Ovary (tissue), 9 donors: ENCODE data around the gene COIL. TPM values are rescaled to one million over a fixed set of nuclear protein-coding genes. Genes with fewer than 3 reads are reported as not detected.
"Not testable (repeated sequence)": the region's sequence is repeated elsewhere in the genome, so short reads cannot be mapped to it uniquely, and the experiment has no call there.

ENCODE experiments used
- DNase-seq, 5 donors: peaks; one replicate each; pipeline ENCODE4 v3.0.0-alpha.2; 2019 to 2020
- H3K27ac ChIP-seq, 2 donors: fragments of 200-600 bp; one replicate each; pipeline versions ENCODE4 v1.5.1 to v1.8.0; 2019 to 2022
- H3K27me3 ChIP-seq: fragments of 200-600 bp; one replicate; pipeline ENCODE4 v1.8.0; 2022
- H3K36me3 ChIP-seq: fragments of 200-600 bp; sonication (generic); one replicate; pipeline ENCODE4 v1.5.1; 2019
- H3K4me1 ChIP-seq: one replicate; pipeline ENCODE4 v1.8.1; 2013; ENCODE audit warnings: mild to moderate bottlenecking, moderate library complexity; ENCODE audit not compliant: insufficient read depth
- H3K4me3 ChIP-seq: fragments of 200-600 bp; sonication (generic); one replicate; pipeline ENCODE4 v1.5.1; 2017
- H3K9me3 ChIP-seq, 2 donors: fragments of 200-600 bp in 1 of 2; sonication (generic) in 1 of 2; one replicate each; pipeline versions ENCODE4 v1.5.1 to v1.8.1; 2013 to 2019; ENCODE audit warnings: mild to moderate bottlenecking in 1 of 2, moderate library complexity in 1 of 2
- CTCF ChIP-seq, 3 donors: fragments of 450-650 bp in 2 of 3; fragments of 200-600 bp in 1 of 3; IDR thresholded peaks; one replicate each; pipeline versions ENCODE4 v1.5.1 to v1.8.0; 2016 to 2022; ENCODE audit warnings: antibody characterized with exemption in 3 of 3, mild to moderate bottlenecking in 1 of 3
- EP300 ChIP-seq: sonication (generic); formaldehyde crosslinking; IDR thresholded peaks from one replicate; pipeline ENCODE4 v1.6.1; 2017; ENCODE audit warnings: antibody characterized with exemption
- POLR2A ChIP-seq: fragments of 450-650 bp; IDR thresholded peaks from one replicate; pipeline ENCODE4 v1.6.1; 2017; ENCODE audit warnings: antibody characterized with exemption, mild to moderate bottlenecking, moderate library complexity
- WGBS, 3 donors: extraction: QIAGEN DNeasy Blood & Tissue Kit in 1 of 3; methylation state at CpG; one replicate each; pipeline versions ENCODE4 v1.1.5 to v1.1.7; 2013 to 2017; 5-methylcytosine and 5-hydroxymethylcytosine counted together
- intact Hi-C, 4 donors: fragments of 100-400 bp; cut with DNase I; formaldehyde crosslinking; loops; one replicate each; pipeline versions ENCODE4 v1.11.0 to v1.15.1; 2022 to 2023
- polyA plus RNA-seq, 2 donors: library from polyadenylated mRNA; stranded (reverse); fragments of 200-250 nt in 1 of 2; fragments of 350-450 nt in 1 of 2; fragmentation: Illumina TruSeq in 1 of 2; extraction: RNeasy Lipid Tissue Mini Kit (QIAGEN cat#74804) in 1 of 2; gene quantifications; one replicate each; pipeline ENCODE4 v1.2.3, GENCODE V29; 2013 to 2014
- total RNA-seq, 7 donors: library from RNA; depleted of rRNA in 2 of 7; stranded (reverse); fragments of >200 nt in 2 of 7; fragmentation: NEBNext Ultra II Directional in 3 of 7; extraction: Animal tissue kit (Norgen Biotek cat#: 25700) in 3 of 7; gene quantifications; one replicate each; pipeline versions ENCODE4 v1.1.0 to v1.2.4, GENCODE V29; 2016 to 2023
- donor health status: DM: no; HTN: no; CAD: no; lungs with moderate emphysema.
- donor health status: DM: no; HTN: no; CAD: no.
- donor health status: Bipolar disorder and iron deficiency.
- donor health status: DM: yes; HTN: yes; CAD: no.
- donor health status: DM: no; HTN: no; CAD: no.
- donor health status: DM: yes; HTN: yes; CAD: no.

Gene COIL
- total and polyA plus RNA-seq, 9 donors: 10.9 to 17.8 (median 12.9) TPM

GRCh38 chr17:56939869-56940484 lies 20.9 kb downstream of the COIL start:
- no peaks in the 10 kb centered on the region for H3K36me3 ChIP-seq
- WGBS, 3 donors: 53 to 57% (median 57%) methylated on average over 11 of the region's 11 CpGs

GRCh38 chr17:56938206-56938605 lies 22.6 kb downstream of the COIL start:
- H3K9me3 ChIP-seq, DNase-seq, H3K27ac ChIP-seq, H3K4me3 ChIP-seq, H3K27me3 ChIP-seq, H3K36me3 ChIP-seq, H3K4me1 ChIP-seq: not testable (repeated sequence)
- intact Hi-C loops: loop anchor here (5.0 to 10.0 kb wide), 4 partner anchors 63 to 1411 kb away; no protein-coding TSS in a partner anchor
- 85 to 86% (median 85%) methylated on average over 5 of the region's 5 CpGs for WGBS, 3 donors

More at GRCh38 chr17:56939869-56940484, 20.9 kb downstream of the COIL start:
- no peak for DNase-seq
- Histone ChIP-seq H3K4me1 (no peaks in the 10 kb centered on the region), H3K27ac (no peak overlapping the region), H3K27me3 (no peaks in the 10 kb centered on the region), H3K9me3 (no peaks in the 10 kb centered on the region), H3K4me3 (no peak overlapping the region)
- intact Hi-C loops: loop anchor here (5.0 to 10.0 kb wide), 5 partner anchors 65 to 1413 kb away; no protein-coding TSS in a partner anchor
- TF ChIP-seq CTCF (IDR thresholded peaks at IDR 0.05) (peak in 2 of 3 donors; percentile 38 to 43), EP300 (no peak)

- WGBS, 3 donors: 67 to 86% (median 70%) methylated on average over 2 of the region's 2 CpGs
- TF ChIP-seq EP300: no peak
- TF ChIP-seq POLR2A: no peak
- TF ChIP-seq CTCF (IDR thresholded peaks at IDR 0.05): no peak
- intact Hi-C loops: loop anchor here (5.0 to 10.0 kb wide), 4 partner anchors 63 to 1410 kb away; no protein-coding TSS in a partner anchor
- H3K9me3 ChIP-seq: no peaks in the 10 kb centered on the region
- DNase-seq: no peak
- H3K27ac ChIP-seq: no peak overlapping the region
- no peak overlapping the region for H3K4me3 ChIP-seq
- H3K36me3 ChIP-seq: no peaks in the 10 kb centered on the region
- H3K27me3 ChIP-seq: no peaks in the 10 kb centered on the region
- H3K4me1 ChIP-seq: no peaks in the 10 kb centered on the region
Measured at GRCh38 chr17:56937687-56938086, 23.2 kb downstream of the COIL start.

- WGBS, 3 donors: 77 to 82% (median 78%) methylated on average over 6 of the region's 6 CpGs
- no peaks in the 10 kb centered on the region for H3K36me3 ChIP-seq
- H3K27ac ChIP-seq: no peak overlapping the region
- no peaks in the 10 kb centered on the region for H3K4me1 ChIP-seq
- DNase-seq: no peak
- no peaks in the 10 kb centered on the region for H3K9me3 ChIP-seq
- no peak for TF ChIP-seq POLR2A
- no peak for TF ChIP-seq EP300
- TF ChIP-seq CTCF (IDR thresholded peaks at IDR 0.05): no peak
- H3K27me3 ChIP-seq: no peaks in the 10 kb centered on the region
- no peak overlapping the region for H3K4me3 ChIP-seq
- intact Hi-C loops: loop anchor here (5.0 to 10.0 kb wide), 4 partner anchors 62 to 1410 kb away; no protein-coding TSS in a partner anchor
Measured at GRCh38 chr17:56936697-56937322, 24.0 kb downstream of the COIL start.

- Histone ChIP-seq H3K27ac (no peak overlapping the region), H3K9me3 (no peaks in the 10 kb centered on the region), H3K4me3 (no peak overlapping the region), H3K4me1 (no peaks in the 10 kb centered on the region), H3K36me3 (no peaks in the 10 kb centered on the region), H3K27me3 (no peaks in the 10 kb centered on the region)
- TF ChIP-seq EP300: no peak
- TF ChIP-seq CTCF (IDR thresholded peaks at IDR 0.05): no peak
- no peak for TF ChIP-seq POLR2A
- 80 to 91% (median 90%) methylated on average over 3 of the region's 3 CpGs for WGBS, 3 donors
- intact Hi-C loops: loop anchor here (5.0 to 10.0 kb wide), 4 partner anchors 61 to 1408 kb away; no protein-coding TSS in a partner anchor
- DNase-seq: no peak
Measured at GRCh38 chr17:56935461-56935860, 25.4 kb downstream of the COIL start.
